Activated CD8-positive, alpha-beta T cell treated with anti-CD3 and anti-CD28 coated beads, Interleukin-2, amount 10 ng/mL, durations not matched to agents 7 days and 5 days (primary cell): ENCODE measurements around the gene CACNB4. TPM values are rescaled to one million over a fixed set of nuclear protein-coding genes. Genes with fewer than 3 reads are reported as not detected.
"Not testable (repeated sequence)": the region's sequence is repeated elsewhere in the genome, so short reads cannot be mapped to it uniquely, and the experiment has no call there.

ENCODE experiments used
- ATAC-seq: fragments of 150-1000 bp; cut with Tn5 transposase; one replicate; pipeline ENCODE4 v1.10.0; 2021; ENCODE audit warnings: moderate library complexity
- CTCF ChIA-PET: fragments of 350-600 bp; sonication (Branson Sonifier 250); formaldehyde crosslinking; loops from one replicate; lab custom pipeline; 2021; ENCODE audit warnings: antibody characterized with exemption; lab: Charles Lee
- POLR2A ChIA-PET: fragments of 350-600 bp; sonication (Branson Sonifier 250); formaldehyde crosslinking; loops from one replicate; lab custom pipeline; 2021; ENCODE audit warnings: antibody characterized with exemption; lab: Charles Lee
- DNase-seq: peaks from one replicate; pipeline ENCODE4 v3.0.0-alpha.2; 2020
- H3K27ac Mint-ChIP-seq: one replicate; pipeline ENCODE4 v1.8.0; 2021; ENCODE audit warnings: mild to moderate bottlenecking, mixed read lengths
- H3K27me3 Mint-ChIP-seq: one replicate; pipeline ENCODE4 v1.8.0; 2021; ENCODE audit warnings: low read depth, mixed read lengths
- H3K36me3 Mint-ChIP-seq: one replicate; pipeline ENCODE4 v1.8.0; 2021; ENCODE audit warnings: low read depth, mixed read lengths
- H3K4me1 Mint-ChIP-seq: one replicate; pipeline ENCODE4 v1.8.0; 2021; ENCODE audit warnings: low read depth, mixed read lengths
- H3K4me3 Mint-ChIP-seq: one replicate; pipeline ENCODE4 v1.8.0; 2021; ENCODE audit warnings: mild to moderate bottlenecking, mixed read lengths
- H3K9me3 Mint-ChIP-seq: one replicate; pipeline ENCODE4 v1.8.0; 2022; ENCODE audit warnings: mixed read lengths; ENCODE audit not compliant: insufficient read depth
- total RNA-seq, 2 experiments: library from RNA; stranded (reverse); gene quantifications; one replicate each; pipeline ENCODE4 v1.2.3, GENCODE V29; 2021

The CACNB4 gene
- total RNA-seq, 2 experiments from 2014 or later, result 0.29 to 0.47 TPM

GRCh38 chr2:152005607-152006006 is 93.2 kb downstream of the CACNB4 start:
- H3K27ac Mint-ChIP-seq, result no peak overlapping the region
- ChIA-PET POLR2A (no interaction called here), CTCF (interaction anchor here (1.0 kb wide), 1 partner anchor 20 kb away, joined by 7 read pairs; no protein-coding TSS in a partner anchor)
- peaks cover 8% of the 10 kb centered on the region for H3K4me1 Mint-ChIP-seq
- H3K27me3 Mint-ChIP-seq, result peaks cover 7% of the 10 kb centered on the region
- no peaks in the 10 kb centered on the region for H3K9me3 Mint-ChIP-seq
- no peak overlapping the region for H3K4me3 Mint-ChIP-seq
- no peak for ATAC-seq
- DNase-seq, result no peak
- H3K36me3 Mint-ChIP-seq, result no peaks in the 10 kb centered on the region

GRCh38 chr2:152003283-152003682 is 95.6 kb downstream of the CACNB4 start:
- H3K9me3 Mint-ChIP-seq, POLR2A ChIA-PET, H3K27ac Mint-ChIP-seq, H3K4me3 Mint-ChIP-seq, ATAC-seq, H3K4me1 Mint-ChIP-seq, H3K27me3 Mint-ChIP-seq, H3K36me3 Mint-ChIP-seq, DNase-seq: not testable (repeated sequence)
- CTCF ChIA-PET, result interaction anchor here (0.9 to 2.6 kb wide), 6 partner anchors 11 to 389 kb away, joined by 3 to 14 read pairs (median 4); no protein-coding TSS in a partner anchor

GRCh38 chr2:151999053-151999452 is 99.8 kb downstream of the CACNB4 start:
- no peak overlapping the region for H3K27ac Mint-ChIP-seq
- no peaks in the 10 kb centered on the region for H3K9me3 Mint-ChIP-seq
- H3K27me3 Mint-ChIP-seq, result no peaks in the 10 kb centered on the region
- ChIA-PET POLR2A (no interaction called here), CTCF (interaction anchor here (0.8 to 2.3 kb wide), 13 partner anchors 10 to 732 kb away, joined by 3 to 30 read pairs (median 3); no protein-coding TSS in a partner anchor)
- no peaks in the 10 kb centered on the region for H3K36me3 Mint-ChIP-seq
- peaks cover under 1% of the 10 kb centered on the region for H3K4me1 Mint-ChIP-seq
- DNase-seq (peak; percentile 56), ATAC-seq (peak; percentile 72)
- no peak overlapping the region for H3K4me3 Mint-ChIP-seq

- CTCF ChIA-PET, result interaction anchor here (0.6 to 1.6 kb wide), 2 partner anchors 29 to 1869 kb away, joined by 4 to 13 read pairs; no protein-coding TSS in a partner anchor
- H3K27ac Mint-ChIP-seq, result no peak overlapping the region
- no peaks in the 10 kb centered on the region for H3K9me3 Mint-ChIP-seq
- H3K36me3 Mint-ChIP-seq, result no peaks in the 10 kb centered on the region
- H3K27me3 Mint-ChIP-seq, result peaks cover 4% of the 10 kb centered on the region
- no peak overlapping the region for H3K4me3 Mint-ChIP-seq
- POLR2A ChIA-PET, result no interaction called here
- H3K4me1 Mint-ChIP-seq, result no peaks in the 10 kb centered on the region
- ATAC-seq (no peak), DNase-seq (no peak)
Measured at GRCh38 chr2:151996243-151997003, 102.4 kb downstream of the CACNB4 start.

- ATAC-seq (no peak), DNase-seq (no peak)
- Mint-ChIP-seq H3K36me3 (no peaks in the 10 kb centered on the region), H3K9me3 (no peaks in the 10 kb centered on the region), H3K27ac (no peak overlapping the region), H3K4me1 (no peaks in the 10 kb centered on the region), H3K4me3 (no peak overlapping the region), H3K27me3 (peaks cover 4% of the 10 kb centered on the region)
- POLR2A ChIA-PET, result no interaction called here
- CTCF ChIA-PET, result interaction anchor here (0.9 to 1.6 kb wide), 2 partner anchors 15 to 31 kb away, joined by 3 to 13 read pairs; no protein-coding TSS in a partner anchor
Measured at GRCh38 chr2:151995161-151995557, 103.7 kb downstream of the CACNB4 start.

GRCh38 chr2:151994178-151994577 is 104.7 kb downstream of the CACNB4 start:
- CTCF ChIA-PET, result interaction anchor here (0.7 kb wide), 1 partner anchor 32 kb away, joined by 3 read pairs; no protein-coding TSS in a partner anchor
- H3K36me3 Mint-ChIP-seq, H3K9me3 Mint-ChIP-seq, POLR2A ChIA-PET, DNase-seq, ATAC-seq, H3K4me1 Mint-ChIP-seq, H3K27me3 Mint-ChIP-seq, H3K27ac Mint-ChIP-seq, H3K4me3 Mint-ChIP-seq: not testable (repeated sequence)

- Mint-ChIP-seq H3K36me3 (no peaks in the 10 kb centered on the region), H3K4me1 (no peaks in the 10 kb centered on the region), H3K27ac (no peak overlapping the region), H3K4me3 (no peak overlapping the region), H3K27me3 (peaks cover 4% of the 10 kb centered on the region), H3K9me3 (no peaks in the 10 kb centered on the region)
- POLR2A ChIA-PET, result no interaction called here
- no peak for DNase-seq
- no peak for ATAC-seq
- CTCF ChIA-PET, result interaction anchor here (0.7 to 3.4 kb wide), 3 partner anchors 8 to 43 kb away, joined by 3 to 11 read pairs (median 3); no protein-coding TSS in a partner anchor
Measured at GRCh38 chr2:151991010-151991409, 107.8 kb downstream of the CACNB4 start.

- H3K9me3 Mint-ChIP-seq, result no peaks in the 10 kb centered on the region
- no peak overlapping the region for H3K4me3 Mint-ChIP-seq
- ChIA-PET CTCF (interaction anchor here (3.4 kb wide), 1 partner anchor 10 kb away, joined by 11 read pairs; no protein-coding TSS in a partner anchor), POLR2A (no interaction called here)
- H3K36me3 Mint-ChIP-seq, result no peaks in the 10 kb centered on the region
- H3K4me1 Mint-ChIP-seq, result no peaks in the 10 kb centered on the region
- H3K27ac Mint-ChIP-seq, result no peak overlapping the region
- H3K27me3 Mint-ChIP-seq, result peaks cover 6% of the 10 kb centered on the region
- no peak for ATAC-seq
- DNase-seq, result no peak
Measured at GRCh38 chr2:151989378-151989777, 109.5 kb downstream of the CACNB4 start.

- ATAC-seq, result no peak
- Mint-ChIP-seq H3K9me3 (no peaks in the 10 kb centered on the region), H3K27ac (no peak overlapping the region), H3K4me3 (no peak overlapping the region), H3K27me3 (peaks cover 7% of the 10 kb centered on the region), H3K36me3 (no peaks in the 10 kb centered on the region), H3K4me1 (no peaks in the 10 kb centered on the region)
- ChIA-PET CTCF (interaction anchor here (1.0 to 3.4 kb wide), 2 partner anchors 12 to 38 kb away, joined by 3 to 11 read pairs; no protein-coding TSS in a partner anchor), POLR2A (no interaction called here)
- no peak for DNase-seq
Measured at GRCh38 chr2:151987484-151987883, 111.4 kb downstream of the CACNB4 start.

- ATAC-seq (no peak), DNase-seq (no peak)
- Mint-ChIP-seq H3K27ac (no peak overlapping the region), H3K4me1 (no peaks in the 10 kb centered on the region), H3K27me3 (peaks cover 4% of the 10 kb centered on the region), H3K4me3 (no peak overlapping the region), H3K9me3 (no peaks in the 10 kb centered on the region), H3K36me3 (no peaks in the 10 kb centered on the region)
- CTCF ChIA-PET, result interaction anchor here (1.1 kb wide), 1 partner anchor 14 kb away, joined by 5 read pairs; no protein-coding TSS in a partner anchor
- POLR2A ChIA-PET, result no interaction called here
Measured at GRCh38 chr2:151984424-151985083, 114.3 kb downstream of the CACNB4 start.

GRCh38 chr2:151983221-151983620 is 115.6 kb downstream of the CACNB4 start:
- ATAC-seq, result no peak
- peaks cover 4% of the 10 kb centered on the region for H3K27me3 Mint-ChIP-seq
- POLR2A ChIA-PET, result no interaction called here

More at GRCh38 chr2:151983221-151983620, 115.6 kb downstream of the CACNB4 start:
- H3K4me1 Mint-ChIP-seq, result no peaks in the 10 kb centered on the region
- H3K9me3 Mint-ChIP-seq, result no peaks in the 10 kb centered on the region
- H3K27ac Mint-ChIP-seq, result no peak overlapping the region
- CTCF ChIA-PET, result no interaction called here
- H3K36me3 Mint-ChIP-seq, result no peaks in the 10 kb centered on the region
- DNase-seq, result no peak
- H3K4me3 Mint-ChIP-seq, result no peak overlapping the region
